K562 (cell line): ENCODE results near the gene INSL3. TPM values are rescaled to one million over a fixed set of nuclear protein-coding genes. Genes with fewer than 3 reads are reported as not detected.

Experiments used
- ELF1 ChIP-seq: fragments of 200-800 bp; sonication (Bioruptor generic); IDR thresholded peaks from 2 replicates; pipeline ENCODE4 v1.6.1; 2016; ENCODE audit warnings: missing genetic modification characterization, missing compliant biosample characterization
- MITF ChIP-seq: IDR thresholded peaks from 2 replicates; pipeline ENCODE4 v1.6.1; 2014; ENCODE audit warnings: antibody characterized with exemption
- MXI1 ChIP-seq: IDR thresholded peaks from 2 replicates; pipeline ENCODE4 v1.6.1; 2011; ENCODE audit warnings: low read depth, mild to moderate bottlenecking, improper control_type of control experiment, low read length
- NR1H2 ChIP-seq: sonication (generic); formaldehyde crosslinking; IDR thresholded peaks from 2 replicates; pipeline ENCODE4 v1.4.0; 2020; ENCODE audit warnings: mild to moderate bottlenecking, missing genetic modification reagents
- POLR2B ChIP-seq: fragments of 450-650 bp; IDR thresholded peaks from 2 replicates; pipeline ENCODE4 v1.6.1; 2018; ENCODE audit warnings: low read depth; ENCODE audit not compliant: partially characterized antibody
- RBFOX2 ChIP-seq: fragments of 200-400 bp; formaldehyde crosslinking; IDR thresholded peaks from 2 replicates; pipeline ENCODE4 v1.6.1; 2017; ENCODE audit warnings: low read depth, mild to moderate bottlenecking, low read length, moderate library complexity
- RCOR1 ChIP-seq, 2 experiments: IDR thresholded peaks; 2 replicates each; pipeline ENCODE4 v1.6.1; 2012; ENCODE audit warnings: low read depth in 2 of 2, low read length in 2 of 2, borderline replicate concordance in 1 of 2, improper control_type of control experiment in 1 of 2
- SP1 ChIP-seq: sonication (generic); formaldehyde crosslinking; IDR thresholded peaks from 2 replicates; pipeline ENCODE4 v1.8.1; 2022; ENCODE audit warnings: mild to moderate bottlenecking, missing genetic modification reagents
- ZNF263 ChIP-seq: sonication (generic); formaldehyde crosslinking; IDR thresholded peaks from 2 replicates; pipeline ENCODE4 v1.8.0; 2022; ENCODE audit warnings: mild to moderate bottlenecking, missing genetic modification reagents, borderline replicate concordance
- ZNF507 ChIP-seq: conservative IDR thresholded peaks from 2 replicates; pipeline ENCODE4 v1.6.1; 2017; ENCODE audit warnings: missing genetic modification characterization, missing compliant biosample characterization
- ZNF717 ChIP-seq: fragments of 250-450 bp; sonication (Bioruptor Pico); IDR thresholded peaks from 2 replicates; pipeline ENCODE4 v1.5.0; 2021
- polyA plus RNA-seq, 8 experiments: library from polyadenylated mRNA; depleted of rRNA in 4 of 8; stranded (reverse) in 5 of 8; unstranded in 3 of 8; fragments of >200 nt; fragmentation: Nextera tagmentation in 2 of 8; fragmentation: Illumina TruSeq in 1 of 8; extraction: Ambion mirVana in 2 of 8; extraction: Trizol in 1 of 8; gene quantifications; 2 replicates each; pipeline versions ENCODE4 v1.2.1 to v1.2.3, GENCODE V29; 2011 to 2014; ENCODE audit warnings: inconsistent platforms in 1 of 8, missing spikeins in 1 of 8
- total RNA-seq, 7 experiments: library from RNA; depleted of rRNA in 6 of 7; stranded (reverse); fragments of >200 nt in 6 of 7; fragmentation: Illumina TruSeq in 2 of 7; extraction: Trizol in 2 of 7; gene quantifications; 2 replicates each; pipeline versions ENCODE4 v1.2.1 to v1.2.3, GENCODE V29; 2011 to 2021; ENCODE audit warnings: low replicate concordance in 1 of 7

The INSL3 gene
- total and polyA plus RNA-seq, 9 of the 15 experiments (the other 6 are each of a cell fraction or from before 2014, with no cell fraction given) = not detected

- TF ChIP-seq POLR2B (peak; percentile 21), ELF1 (no peak), ZNF717 (0 out of 2 replicates have a peak, but pooled peaks have one; percentile 32), ZNF507 (tag) (no peak), MXI1 (no peak), RBFOX2 (peak; percentile 45; the same call in 1 of the 2 replicates), SP1 (CRISPR knock-in tag) (peak; percentile 34; the same call in 1 of the 2 replicates), MITF (no peak), ZNF263 (CRISPR knock-in tag) (peak; percentile 97), NR1H2 (CRISPR knock-in tag) (no peak), RCOR1 (IDR thresholded peaks at IDR 0.05; ENCODE audit: borderline replicate concordance in 1 of 2, low read depth in 2 of 2, low read length in 2 of 2) (peak in 1 of 2 experiments; percentile 52; a peak in 1 of 4 replicates)
Observed at GRCh38 chr19:17778968-17779929, 42.1 kb downstream of the INSL3 start (continued).
